Ascending aorta (tissue), 2 donors: ENCODE results near the gene PRUNE2. TPM values are rescaled to one million over a fixed set of nuclear protein-coding genes. Genes with fewer than 3 reads are reported as not detected.

ENCODE experiments used
- DNase-seq, 2 donors: peaks; one replicate each; pipeline ENCODE4 v3.0.0-alpha.2; 2019; ENCODE audit warnings: low spot score in 2 of 2
- H3K27ac ChIP-seq, 2 donors: fragments of 200-600 bp; sonication (generic); one replicate each; pipeline ENCODE4 v1.5.1; 2016 to 2017; ENCODE audit warnings: mild to moderate bottlenecking in 1 of 2
- H3K27me3 ChIP-seq: fragments of 200-600 bp; sonication (generic); one replicate; pipeline ENCODE4 v1.5.1; 2017
- H3K36me3 ChIP-seq, 2 donors: fragments of 200-600 bp; sonication (generic); one replicate each; pipeline ENCODE4 v1.5.1; 2016
- H3K4me1 ChIP-seq, 2 donors: fragments of 200-600 bp; sonication (generic); one replicate each; pipeline ENCODE4 v1.5.1; 2016 to 2017; ENCODE audit warnings: mild to moderate bottlenecking in 1 of 2
- H3K4me3 ChIP-seq, 2 donors: fragments of 200-600 bp; sonication (generic); one replicate each; pipeline ENCODE4 v1.5.1; 2016 to 2017; ENCODE audit warnings: mild to moderate bottlenecking in 1 of 2
- H3K9me3 ChIP-seq, 2 donors: fragments of 200-600 bp; sonication (generic); one replicate each; pipeline ENCODE4 v1.5.1; 2016
- CTCF ChIP-seq, 3 experiments: fragments of 200-600 bp in 2 of 3; fragments of 450-650 bp in 1 of 3; sonication (generic) in 2 of 3; IDR thresholded peaks; one replicate each; pipeline ENCODE4 v1.5.1; 2016 to 2019; ENCODE audit warnings: antibody characterized with exemption in 3 of 3, mild to moderate bottlenecking in 1 of 3, moderate library complexity in 1 of 3
- intact Hi-C: fragments of 100-400 bp; cut with DNase I; formaldehyde crosslinking; loops from one replicate; pipeline ENCODE4 v1.15.1; 2023
- total RNA-seq: library from RNA; depleted of rRNA; stranded (reverse); fragments of >200 nt; gene quantifications from one replicate; pipeline ENCODE4 v1.1.0, GENCODE V29; 2016

Gene PRUNE2
- total RNA-seq, 1 donor from 2014 or later = 200 TPM

GRCh38 chr9:76766126-76766525 is 139.8 kb downstream of the PRUNE2 start:
- no peaks in the 10 kb centered on the region for H3K4me1 ChIP-seq
- intact Hi-C loops = no loop called here
- no peak for TF ChIP-seq CTCF (IDR thresholded peaks at IDR 0.05)
- no peaks in the 10 kb centered on the region for H3K9me3 ChIP-seq
- no peaks in the 10 kb centered on the region for H3K27me3 ChIP-seq
- no peak for DNase-seq
- no peak overlapping the region for H3K27ac ChIP-seq
- H3K36me3 ChIP-seq = peaks cover 7 to 17% of the 10 kb centered on the region in 2 donors
- no peak overlapping the region for H3K4me3 ChIP-seq

- Histone ChIP-seq H3K9me3 (no peaks in the 10 kb centered on the region), H3K27ac (no peak within 1 kb of the TSS), H3K4me3 (no peak within 1 kb of the TSS), H3K36me3 (peaks cover 7 to 22% of the 10 kb centered on the region in 2 donors), H3K27me3 (no peaks in the 10 kb centered on the region), H3K4me1 (peaks cover 0 to 3% of the 10 kb centered on the region in 2 donors)
- no peak for DNase-seq
- intact Hi-C loops = no loop called here
- no peak for TF ChIP-seq CTCF (IDR thresholded peaks at IDR 0.05)
These were observed 141.8 kb downstream of the PRUNE2 start, which contains the start of gene PCA3 for GRCh38 chr9:76764138-76764537. PCA3 (plus strand) TSS chr9:76764438.

GRCh38 chr9:76761448-76761847 is 144.5 kb downstream of the PRUNE2 start:
- Histone ChIP-seq H3K27me3 (no peaks in the 10 kb centered on the region), H3K4me3 (no peak overlapping the region), H3K36me3 (peaks cover 7 to 26% of the 10 kb centered on the region in 2 donors), H3K9me3 (no peaks in the 10 kb centered on the region), H3K27ac (no peak overlapping the region), H3K4me1 (peaks cover 0 to 3% of the 10 kb centered on the region in 2 donors)
- TF ChIP-seq CTCF (IDR thresholded peaks at IDR 0.05) = peak in 2 of 3 experiments; percentile 21 to 40
- no peak for DNase-seq
- intact Hi-C loops = loop anchor here (2.0 kb wide), 1 partner anchor 227 kb away; no protein-coding TSS in a partner anchor

- no peak for DNase-seq
- Histone ChIP-seq H3K27ac (no peak overlapping the region), H3K4me3 (no peak overlapping the region), H3K27me3 (no peaks in the 10 kb centered on the region), H3K9me3 (no peaks in the 10 kb centered on the region), H3K4me1 (peaks cover 0 to 3% of the 10 kb centered on the region in 2 donors), H3K36me3 (peaks cover 12 to 25% of the 10 kb centered on the region in 2 donors)
- no peak for TF ChIP-seq CTCF (IDR thresholded peaks at IDR 0.05)
- intact Hi-C loops = loop anchor here (2.0 to 5.0 kb wide), 2 partner anchors 148 to 229 kb away; partner anchors contain the start of gene PRUNE2
These were observed 146.2 kb downstream of the PRUNE2 start for GRCh38 chr9:76759732-76760131.

- intact Hi-C loops = loop anchor here (5.0 kb wide), 1 partner anchor 149 kb away; the partner anchor contains the start of gene PRUNE2
- Histone ChIP-seq H3K4me3 (no peak overlapping the region), H3K27me3 (no peaks in the 10 kb centered on the region), H3K9me3 (no peaks in the 10 kb centered on the region), H3K36me3 (peaks cover 11 to 15% of the 10 kb centered on the region in 2 donors), H3K27ac (no peak overlapping the region), H3K4me1 (peaks cover 0 to 3% of the 10 kb centered on the region in 2 donors)
- DNase-seq = no peak
- no peak for TF ChIP-seq CTCF (IDR thresholded peaks at IDR 0.05)
These were observed 147.4 kb downstream of the PRUNE2 start for GRCh38 chr9:76758476-76758875.
